Panc1 (cell line): ENCODE measurements around the gene NFATC1.

ENCODE experiments used
- POLR2AphosphoS5 ChIP-seq: IDR thresholded peaks from 2 replicates; pipeline ENCODE4 v1.6.1; 2012; ENCODE audit warnings: mild to moderate bottlenecking, low read depth, low read length, moderate library complexity
- SIN3A ChIP-seq: IDR thresholded peaks from 2 replicates; pipeline ENCODE4 v1.6.1; 2012; ENCODE audit warnings: low read depth, mild to moderate bottlenecking, low read length, moderate library complexity, borderline replicate concordance; ENCODE audit not compliant: insufficient read depth
- TCF7L2 ChIP-seq: IDR thresholded peaks from 2 replicates; pipeline ENCODE4 v1.6.1; 2011; ENCODE audit warnings: mild to moderate bottlenecking, low read depth, low read length, inconsistent platforms
- TF ChIP-seq, protein P1 (sequence below): fragments of 450-650 bp; IDR thresholded peaks from 2 replicates; pipeline ENCODE4 v1.5.1; 2017; ENCODE audit warnings: mild to moderate bottlenecking
- TF ChIP-seq, protein P2 (sequence below), 2 experiments: IDR thresholded peaks; 2 replicates each; pipeline ENCODE4 v1.6.1; 2011 to 2012; ENCODE audit warnings: low read depth in 2 of 2, control low read depth in 1 of 2, low read length in 1 of 2, mild to moderate bottlenecking in 1 of 2, moderate library complexity in 1 of 2; ENCODE audit not compliant: insufficient read depth in 1 of 2

DNA sequence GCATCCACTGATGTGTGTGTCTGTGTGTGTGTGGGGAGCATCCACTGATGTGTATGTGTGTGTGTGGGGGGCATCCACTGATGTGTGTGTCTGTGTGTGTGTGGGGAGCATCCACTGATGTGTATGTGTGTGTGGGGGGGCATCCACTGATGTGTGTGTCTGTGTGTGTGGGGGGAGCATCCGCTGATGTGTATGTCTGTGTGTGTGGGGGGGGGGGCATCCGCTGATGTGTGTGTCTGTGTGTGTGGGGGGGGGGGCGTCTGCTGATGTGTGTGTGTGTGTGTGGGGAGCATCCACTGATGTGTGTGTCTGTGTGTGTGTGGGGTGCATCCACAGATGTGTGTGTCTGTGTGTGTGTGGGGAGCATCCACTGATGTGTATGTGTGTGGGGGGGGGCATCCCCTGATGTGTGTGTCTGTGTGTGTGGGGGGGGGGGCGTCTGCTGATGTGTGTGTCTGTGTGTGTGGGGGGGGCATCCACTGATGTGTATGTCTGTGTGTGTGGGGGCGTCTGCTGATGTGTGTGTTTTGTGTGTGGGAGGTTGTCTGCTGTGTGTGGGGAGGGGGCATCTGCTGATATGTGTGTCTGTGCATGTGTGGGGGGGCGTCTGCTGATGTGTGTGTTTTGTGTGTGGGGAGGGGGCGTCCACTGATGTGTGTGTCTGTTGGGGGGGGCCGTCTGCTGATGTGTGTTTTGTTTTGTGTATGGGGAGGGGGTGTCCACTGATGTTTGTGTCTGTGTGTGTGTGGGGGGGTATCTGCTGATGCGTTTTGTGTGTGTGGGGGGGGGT is 125.9 kb downstream of the NFATC1 start:
- TF ChIP-seq, protein P1, sequence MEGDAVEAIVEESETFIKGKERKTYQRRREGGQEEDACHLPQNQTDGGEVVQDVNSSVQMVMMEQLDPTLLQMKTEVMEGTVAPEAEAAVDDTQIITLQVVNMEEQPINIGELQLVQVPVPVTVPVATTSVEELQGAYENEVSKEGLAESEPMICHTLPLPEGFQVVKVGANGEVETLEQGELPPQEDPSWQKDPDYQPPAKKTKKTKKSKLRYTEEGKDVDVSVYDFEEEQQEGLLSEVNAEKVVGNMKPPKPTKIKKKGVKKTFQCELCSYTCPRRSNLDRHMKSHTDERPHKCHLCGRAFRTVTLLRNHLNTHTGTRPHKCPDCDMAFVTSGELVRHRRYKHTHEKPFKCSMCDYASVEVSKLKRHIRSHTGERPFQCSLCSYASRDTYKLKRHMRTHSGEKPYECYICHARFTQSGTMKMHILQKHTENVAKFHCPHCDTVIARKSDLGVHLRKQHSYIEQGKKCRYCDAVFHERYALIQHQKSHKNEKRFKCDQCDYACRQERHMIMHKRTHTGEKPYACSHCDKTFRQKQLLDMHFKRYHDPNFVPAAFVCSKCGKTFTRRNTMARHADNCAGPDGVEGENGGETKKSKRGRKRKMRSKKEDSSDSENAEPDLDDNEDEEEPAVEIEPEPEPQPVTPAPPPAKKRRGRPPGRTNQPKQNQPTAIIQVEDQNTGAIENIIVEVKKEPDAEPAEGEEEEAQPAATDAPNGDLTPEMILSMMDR = no peak
- TF ChIP-seq POLR2AphosphoS5 (no peak), SIN3A (no peak), TCF7L2 (no peak)
- TF ChIP-seq, protein P2, sequence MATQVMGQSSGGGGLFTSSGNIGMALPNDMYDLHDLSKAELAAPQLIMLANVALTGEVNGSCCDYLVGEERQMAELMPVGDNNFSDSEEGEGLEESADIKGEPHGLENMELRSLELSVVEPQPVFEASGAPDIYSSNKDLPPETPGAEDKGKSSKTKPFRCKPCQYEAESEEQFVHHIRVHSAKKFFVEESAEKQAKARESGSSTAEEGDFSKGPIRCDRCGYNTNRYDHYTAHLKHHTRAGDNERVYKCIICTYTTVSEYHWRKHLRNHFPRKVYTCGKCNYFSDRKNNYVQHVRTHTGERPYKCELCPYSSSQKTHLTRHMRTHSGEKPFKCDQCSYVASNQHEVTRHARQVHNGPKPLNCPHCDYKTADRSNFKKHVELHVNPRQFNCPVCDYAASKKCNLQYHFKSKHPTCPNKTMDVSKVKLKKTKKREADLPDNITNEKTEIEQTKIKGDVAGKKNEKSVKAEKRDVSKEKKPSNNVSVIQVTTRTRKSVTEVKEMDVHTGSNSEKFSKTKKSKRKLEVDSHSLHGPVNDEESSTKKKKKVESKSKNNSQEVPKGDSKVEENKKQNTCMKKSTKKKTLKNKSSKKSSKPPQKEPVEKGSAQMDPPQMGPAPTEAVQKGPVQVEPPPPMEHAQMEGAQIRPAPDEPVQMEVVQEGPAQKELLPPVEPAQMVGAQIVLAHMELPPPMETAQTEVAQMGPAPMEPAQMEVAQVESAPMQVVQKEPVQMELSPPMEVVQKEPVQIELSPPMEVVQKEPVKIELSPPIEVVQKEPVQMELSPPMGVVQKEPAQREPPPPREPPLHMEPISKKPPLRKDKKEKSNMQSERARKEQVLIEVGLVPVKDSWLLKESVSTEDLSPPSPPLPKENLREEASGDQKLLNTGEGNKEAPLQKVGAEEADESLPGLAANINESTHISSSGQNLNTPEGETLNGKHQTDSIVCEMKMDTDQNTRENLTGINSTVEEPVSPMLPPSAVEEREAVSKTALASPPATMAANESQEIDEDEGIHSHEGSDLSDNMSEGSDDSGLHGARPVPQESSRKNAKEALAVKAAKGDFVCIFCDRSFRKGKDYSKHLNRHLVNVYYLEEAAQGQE (IDR thresholded peaks at IDR 0.05; ENCODE audit: insufficient read depth in 1 of 2, low read depth in 2 of 2, low read length in 1 of 2) = no peak
